ENCODE measurements around the gene DBH.
"Not testable (repeated sequence)": the region's sequence is repeated elsewhere in the genome, so short reads cannot be mapped to it uniquely, and the experiment has no call there.

The DBH gene

GRCh38 chr9:133669182-133669801 lies 33.1 kb downstream of the DBH start:
- Mint-ChIP-seq H3K36me3 (ENCODE audit: low read depth) (no peaks in the 10 kb centered on the region), H3K9me3 (no peaks in the 10 kb centered on the region), H3K4me3 (no peak overlapping the region), H3K4me1 (no peaks in the 10 kb centered on the region), H3K27me3 (no peaks in the 10 kb centered on the region), H3K27ac (no peak overlapping the region)
- ATAC-seq: no peak
- DNase-seq: no peak

- H3K9me3 Mint-ChIP-seq: no peaks in the 10 kb centered on the region
- no peak overlapping the region for H3K4me3 Mint-ChIP-seq
- no peak overlapping the region for H3K27ac Mint-ChIP-seq
- DNase-seq (no peak), ATAC-seq (no peak)
- H3K4me1 Mint-ChIP-seq: peaks cover 3% of the 10 kb centered on the region
- no peaks in the 10 kb centered on the region for H3K27me3 Mint-ChIP-seq
- H3K36me3 Mint-ChIP-seq (ENCODE audit: low read depth): no peaks in the 10 kb centered on the region
Measured at GRCh38 chr9:133670466-133670865, 34.3 kb downstream of the DBH start.

DNA sequence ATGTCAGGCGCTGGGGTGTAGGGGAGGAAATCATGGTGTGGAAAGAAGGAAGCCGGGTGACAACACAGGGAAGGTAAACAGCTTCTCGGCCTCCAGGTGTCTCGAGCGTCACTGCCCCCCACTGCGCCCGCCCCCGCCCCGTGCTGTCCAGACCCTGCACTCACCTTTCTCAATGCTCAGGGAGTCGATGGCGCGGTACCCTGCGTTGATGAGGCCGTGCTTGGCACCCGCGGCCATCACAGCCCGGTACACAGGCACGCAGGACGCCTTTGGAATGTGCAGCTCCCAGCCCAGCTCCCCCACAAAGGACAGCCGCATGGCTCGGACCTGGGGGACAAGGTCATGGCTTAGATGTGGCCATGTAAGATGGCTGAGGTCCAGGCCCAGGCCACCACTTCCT lies 35.2 kb downstream of the DBH start:
- Mint-ChIP-seq H3K27me3 (no peaks in the 10 kb centered on the region), H3K4me1 (peaks cover 9% of the 10 kb centered on the region), H3K27ac (no peak overlapping the region), H3K4me3 (no peak overlapping the region), H3K9me3 (no peaks in the 10 kb centered on the region), H3K36me3 (ENCODE audit: low read depth) (no peaks in the 10 kb centered on the region)
- ATAC-seq (no peak), DNase-seq (no peak)

- ATAC-seq (no peak), DNase-seq (no peak)
- no peak overlapping the region for H3K4me3 Mint-ChIP-seq
- H3K27ac Mint-ChIP-seq: no peak overlapping the region
- peaks cover 22% of the 10 kb centered on the region for H3K4me1 Mint-ChIP-seq
- H3K36me3 Mint-ChIP-seq (ENCODE audit: low read depth): no peaks in the 10 kb centered on the region
- H3K9me3 Mint-ChIP-seq: no peaks in the 10 kb centered on the region
- H3K27me3 Mint-ChIP-seq: no peaks in the 10 kb centered on the region
Measured at GRCh38 chr9:133672503-133673257, 36.5 kb downstream of the DBH start.

GRCh38 chr9:133673258-133673655 lies 37.1 kb downstream of the DBH start:
- no peaks in the 10 kb centered on the region for H3K27me3 Mint-ChIP-seq
- peaks cover 23% of the 10 kb centered on the region for H3K4me1 Mint-ChIP-seq
- no peaks in the 10 kb centered on the region for H3K36me3 Mint-ChIP-seq (ENCODE audit: low read depth)
- DNase-seq (no peak), ATAC-seq (no peak)
- H3K9me3 Mint-ChIP-seq: no peaks in the 10 kb centered on the region
- H3K4me3 Mint-ChIP-seq: no peak overlapping the region
- H3K27ac Mint-ChIP-seq: no peak overlapping the region

GRCh38 chr9:133674091-133674490 lies 37.9 kb downstream of the DBH start:
- DNase-seq (no peak), ATAC-seq (no peak)
- Mint-ChIP-seq H3K36me3 (ENCODE audit: low read depth) (no peaks in the 10 kb centered on the region), H3K27ac (no peak overlapping the region), H3K9me3 (no peaks in the 10 kb centered on the region), H3K4me1 (peaks cover 25% of the 10 kb centered on the region), H3K27me3 (no peaks in the 10 kb centered on the region), H3K4me3 (no peak overlapping the region)

GRCh38 chr9:133675796-133676195 lies 39.6 kb downstream of the DBH start:
- not testable (repeated sequence) for H3K36me3 Mint-ChIP-seq (ENCODE audit: low read depth); ATAC-seq; DNase-seq; H3K4me3 Mint-ChIP-seq; H3K27ac Mint-ChIP-seq; H3K27me3 Mint-ChIP-seq; H3K9me3 Mint-ChIP-seq
- H3K4me1 Mint-ChIP-seq: peaks cover 25% of the 10 kb centered on the region

DNA sequence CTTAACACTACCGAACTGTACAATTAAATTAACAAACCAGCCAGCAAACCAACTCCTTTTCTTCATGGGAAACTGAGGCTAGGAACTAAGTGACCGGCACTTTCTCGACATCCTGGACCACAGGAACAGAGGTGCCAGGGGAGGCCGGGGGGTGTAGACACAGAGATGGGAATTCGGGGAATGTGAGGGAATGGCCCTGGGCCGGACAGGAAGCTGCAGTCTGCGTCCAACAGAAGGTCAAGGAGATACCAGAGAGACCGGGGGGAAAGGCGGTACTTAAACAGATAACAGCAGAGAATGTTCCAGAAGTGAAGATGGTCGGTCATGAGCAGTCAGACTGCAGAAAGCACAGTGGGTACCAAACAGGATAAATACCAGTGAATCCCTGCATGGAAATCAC lies 40.3 kb downstream of the DBH start:
- H3K4me3 Mint-ChIP-seq: no peak overlapping the region
- no peak overlapping the region for H3K27ac Mint-ChIP-seq
- H3K9me3 Mint-ChIP-seq: no peaks in the 10 kb centered on the region
- H3K4me1 Mint-ChIP-seq: peaks cover 25% of the 10 kb centered on the region
- DNase-seq (no peak), ATAC-seq (no peak)
- H3K27me3 Mint-ChIP-seq: no peaks in the 10 kb centered on the region
- no peaks in the 10 kb centered on the region for H3K36me3 Mint-ChIP-seq (ENCODE audit: low read depth)

DNA sequence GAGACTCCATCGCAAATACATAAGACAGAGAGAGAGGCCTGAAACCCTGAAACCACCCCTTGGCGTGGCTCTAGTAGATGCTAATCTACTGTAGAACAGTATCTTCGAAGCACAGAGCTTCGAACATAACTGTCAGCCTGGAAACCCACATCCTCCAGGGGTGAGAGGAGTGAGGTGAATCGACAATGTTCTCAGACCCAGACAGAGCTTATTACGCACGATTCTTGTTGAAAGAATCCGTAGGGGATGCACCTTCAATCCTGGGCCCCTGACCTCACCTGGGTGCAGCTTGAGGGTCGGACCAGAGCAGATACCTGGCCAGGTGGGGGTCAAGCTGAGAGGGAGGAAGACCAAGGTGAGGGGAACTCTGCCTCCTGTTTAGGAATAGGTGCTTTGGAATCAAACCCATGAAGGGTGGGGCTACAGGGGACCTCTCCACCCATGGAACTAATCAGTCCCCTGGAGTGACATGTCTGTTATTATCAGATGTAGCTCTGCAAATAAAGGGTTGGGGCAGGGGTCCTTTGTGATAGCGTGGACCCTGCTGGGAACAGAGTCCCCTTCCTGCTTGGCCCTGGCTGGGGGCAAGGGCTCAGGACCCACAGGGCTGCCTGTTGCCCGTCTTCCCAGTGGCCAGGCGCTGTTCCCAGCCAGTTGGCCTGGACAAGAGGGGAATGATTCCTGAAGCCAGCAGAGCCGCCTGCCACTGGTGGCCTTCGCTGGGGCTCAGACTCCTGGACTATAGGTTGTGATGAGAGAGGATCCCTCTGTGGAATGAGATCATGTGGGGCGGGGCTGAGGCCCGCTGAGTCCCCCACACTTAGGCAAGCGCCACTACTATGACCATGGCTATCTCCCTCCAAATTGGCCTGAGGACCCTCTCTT lies 41.2 kb downstream of the DBH start:
- DNase-seq: peak; percentile 17
- Mint-ChIP-seq H3K36me3 (ENCODE audit: low read depth) (no peaks in the 10 kb centered on the region), H3K9me3 (no peaks in the 10 kb centered on the region), H3K27ac (no peak overlapping the region), H3K27me3 (no peaks in the 10 kb centered on the region), H3K4me3 (no peak overlapping the region), H3K4me1 (peaks cover 30% of the 10 kb centered on the region)
- ATAC-seq: peak; percentile 84

DNA sequence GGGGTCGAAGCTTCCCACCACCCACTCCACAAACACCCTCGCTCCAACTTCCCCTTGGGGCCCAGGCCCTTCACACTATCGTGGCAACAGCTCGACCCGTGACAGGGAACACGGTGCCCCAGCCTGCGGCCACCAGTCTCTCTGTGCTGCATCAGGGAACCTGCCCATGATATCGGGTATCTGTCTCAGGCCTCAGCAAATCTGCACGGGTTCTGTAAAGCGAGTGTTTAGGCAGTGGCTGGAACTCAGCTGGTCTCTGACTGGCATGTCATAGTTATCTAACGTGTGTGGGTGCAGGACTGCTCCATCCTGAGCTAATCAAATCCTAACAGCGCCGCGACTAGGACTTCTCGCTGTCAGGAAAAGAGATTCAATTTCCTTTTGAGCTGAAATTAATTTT lies 42.9 kb downstream of the DBH start:
- Mint-ChIP-seq H3K9me3 (no peaks in the 10 kb centered on the region), H3K27ac (no peak overlapping the region), H3K4me1 (peaks cover 40% of the 10 kb centered on the region), H3K4me3 (no peak overlapping the region), H3K36me3 (ENCODE audit: low read depth) (no peaks in the 10 kb centered on the region), H3K27me3 (no peaks in the 10 kb centered on the region)
- ATAC-seq (no peak), DNase-seq (no peak)

DNA sequence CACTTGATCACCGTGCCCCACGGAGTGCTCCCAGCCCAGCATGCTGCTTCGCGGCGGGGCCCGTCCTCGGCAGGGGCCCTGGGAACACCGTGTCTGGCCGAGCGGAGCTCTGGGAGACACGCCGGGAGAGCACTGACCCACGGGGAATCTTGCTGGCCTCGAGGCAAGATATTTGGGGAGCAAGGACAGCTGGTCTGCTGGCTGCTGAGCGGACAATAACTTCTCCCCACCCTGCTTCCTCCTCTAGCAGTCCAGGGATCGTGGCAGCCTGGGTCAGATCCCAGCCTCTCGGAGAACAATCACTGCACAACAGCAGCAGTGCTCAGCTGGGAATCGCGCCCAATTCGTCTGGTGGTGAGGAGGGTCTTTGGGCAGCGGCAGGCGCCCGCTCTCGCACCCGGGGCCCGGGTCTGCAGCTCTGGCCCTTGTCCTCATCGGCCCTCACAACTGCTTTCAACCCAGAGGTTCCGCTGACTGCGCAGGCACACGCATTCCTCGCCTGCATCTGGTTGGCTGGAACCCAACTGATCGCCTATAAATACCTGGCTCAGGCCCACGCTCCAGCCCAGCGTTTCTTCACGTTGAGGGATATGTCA lies 43.4 kb downstream of the DBH start:
- H3K4me3 Mint-ChIP-seq: no peak overlapping the region
- peaks cover 44% of the 10 kb centered on the region for H3K4me1 Mint-ChIP-seq
- no peak overlapping the region for H3K27ac Mint-ChIP-seq
- H3K27me3 Mint-ChIP-seq: no peaks in the 10 kb centered on the region
- DNase-seq (no peak), ATAC-seq (no peak)
- no peaks in the 10 kb centered on the region for H3K36me3 Mint-ChIP-seq (ENCODE audit: low read depth)
- H3K9me3 Mint-ChIP-seq: no peaks in the 10 kb centered on the region

DNA sequence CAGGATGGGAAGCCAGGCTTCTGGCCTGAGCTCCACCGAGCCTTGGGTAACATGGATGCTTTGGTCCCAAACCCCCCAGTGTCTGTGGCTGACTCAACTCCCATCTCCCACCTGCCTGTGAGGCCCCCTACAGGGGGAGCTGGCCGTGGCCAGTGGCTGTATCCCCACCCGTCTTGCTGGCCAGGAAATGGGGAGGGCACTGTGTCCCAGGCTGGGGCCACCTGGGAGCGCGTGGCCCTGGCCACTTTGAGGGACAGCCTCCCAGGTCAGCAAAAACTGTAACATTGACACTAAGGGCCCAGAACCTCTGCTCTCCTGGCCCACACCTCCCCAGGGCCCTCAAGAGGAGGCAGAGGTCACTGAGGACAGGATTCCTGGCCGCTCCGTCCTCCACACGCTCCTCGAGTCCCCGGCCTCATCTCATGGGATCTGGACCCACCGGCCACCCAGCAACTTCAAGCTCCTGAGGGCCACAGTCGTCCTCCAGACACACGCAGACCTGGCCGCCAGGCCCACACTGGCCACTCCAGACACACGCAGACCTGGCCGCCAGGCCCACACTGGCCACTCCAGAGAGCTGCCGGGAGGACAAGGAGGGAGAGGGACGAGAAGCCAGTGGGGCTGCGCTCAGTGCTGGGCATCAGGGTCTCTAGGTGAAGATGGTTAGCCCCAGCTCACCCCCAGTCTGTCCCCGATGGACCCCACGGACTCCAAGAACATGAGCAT lies 44.2 kb downstream of the DBH start:
- no peaks in the 10 kb centered on the region for H3K27me3 Mint-ChIP-seq
- no peak overlapping the region for H3K4me3 Mint-ChIP-seq
- no peaks in the 10 kb centered on the region for H3K9me3 Mint-ChIP-seq
- DNase-seq: no peak
- no peaks in the 10 kb centered on the region for H3K36me3 Mint-ChIP-seq (ENCODE audit: low read depth)
- ATAC-seq: no peak
- H3K27ac Mint-ChIP-seq: no peak overlapping the region
- peaks cover 42% of the 10 kb centered on the region for H3K4me1 Mint-ChIP-seq

DNA sequence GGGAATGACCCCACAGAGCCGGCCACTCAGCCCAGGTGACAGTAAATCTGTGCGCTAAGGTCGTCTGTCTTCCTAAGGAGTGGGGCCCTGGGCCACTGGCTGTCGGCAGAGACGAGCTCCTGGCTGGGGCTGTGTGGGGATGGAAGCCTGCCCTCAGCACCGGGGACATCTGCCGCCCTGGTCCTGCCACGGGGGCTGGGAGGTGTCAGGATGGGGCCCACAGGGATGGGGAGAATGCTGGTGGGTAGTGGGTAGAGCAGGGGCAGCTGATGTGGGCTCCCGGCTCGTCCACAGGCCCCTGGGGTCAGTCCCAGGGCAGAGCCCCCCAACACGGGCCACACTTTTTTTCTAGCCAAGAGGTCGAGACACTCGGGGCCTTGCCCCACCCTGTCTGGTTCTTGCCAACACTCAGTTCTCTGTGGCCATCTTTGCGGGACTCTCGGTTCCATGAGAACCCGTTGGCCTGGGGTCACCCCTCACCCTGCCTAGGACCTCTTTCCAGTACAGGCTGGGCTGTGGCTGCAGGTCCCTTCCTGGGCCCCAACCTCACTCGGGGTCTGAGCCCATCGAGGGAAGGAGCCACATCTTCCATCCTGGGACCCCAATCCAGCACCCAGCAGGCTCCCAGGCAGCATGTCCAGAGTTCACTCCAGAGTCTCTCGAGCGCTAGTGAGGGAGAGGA lies 45.0 kb downstream of the DBH start:
- Mint-ChIP-seq H3K4me3 (no peak overlapping the region), H3K9me3 (no peaks in the 10 kb centered on the region), H3K4me1 (peaks cover 37% of the 10 kb centered on the region), H3K36me3 (ENCODE audit: low read depth) (no peaks in the 10 kb centered on the region), H3K27ac (no peak overlapping the region), H3K27me3 (no peaks in the 10 kb centered on the region)
- DNase-seq (no peak), ATAC-seq (no peak)
